WTC11 (cell line): ENCODE results near the gene ZNF407.

ENCODE experiments used
- CTCF ChIP-seq: fragments of 200-600 bp; IDR thresholded peaks from 2 replicates; pipeline ENCODE4 v1.8.0; 2022; ENCODE audit warnings: antibody characterized with exemption
- E2F1 ChIP-seq: sonication (generic); formaldehyde crosslinking; IDR thresholded peaks from 2 replicates; pipeline ENCODE4 v1.8.0; 2022; ENCODE audit warnings: mild to moderate bottlenecking, missing genetic modification reagents
- IRF2 ChIP-seq: sonication (generic); formaldehyde crosslinking; IDR thresholded peaks from 2 replicates; pipeline ENCODE4 v1.8.0; 2022; ENCODE audit warnings: low read depth, missing genetic modification reagents, borderline replicate concordance
- JUN ChIP-seq: sonication (generic); formaldehyde crosslinking; IDR thresholded peaks from 2 replicates; pipeline ENCODE4 v1.8.0; 2023; ENCODE audit warnings: mild to moderate bottlenecking, missing genetic modification reagents
- SP1 ChIP-seq: sonication (generic); formaldehyde crosslinking; conservative IDR thresholded peaks from 2 replicates; pipeline ENCODE4 v1.8.1; 2022; ENCODE audit warnings: missing genetic modification reagents
- ZNF121 ChIP-seq: sonication (generic); formaldehyde crosslinking; IDR thresholded peaks from 2 replicates; pipeline ENCODE4 v1.8.0; 2023; ENCODE audit warnings: missing genetic modification reagents
- ZNF317 ChIP-seq: sonication (generic); formaldehyde crosslinking; IDR thresholded peaks from 2 replicates; pipeline ENCODE4 v1.8.1; 2023; ENCODE audit warnings: low read depth, mild to moderate bottlenecking, moderate library complexity, missing genetic modification reagents, borderline replicate concordance
- ZNF416 ChIP-seq: fragments of 250-450 bp; sonication (Bioruptor Pico); IDR thresholded peaks from 2 replicates; pipeline ENCODE4 v1.9.0; 2021; ENCODE audit warnings: mild to moderate bottlenecking, inconsistent platforms
- TF ChIP-seq, protein P1 (sequence below): sonication (generic); formaldehyde crosslinking; IDR thresholded peaks from 2 replicates; pipeline ENCODE4 v1.8.1; 2022; ENCODE audit warnings: low read depth, mild to moderate bottlenecking, moderate library complexity, missing genetic modification reagents, borderline replicate concordance
- TF ChIP-seq, protein P2 (sequence below): sonication (generic); formaldehyde crosslinking; IDR thresholded peaks from 2 replicates; pipeline ENCODE4 v1.8.1; 2022; ENCODE audit warnings: mild to moderate bottlenecking, moderate library complexity, missing genetic modification reagents

DNA sequence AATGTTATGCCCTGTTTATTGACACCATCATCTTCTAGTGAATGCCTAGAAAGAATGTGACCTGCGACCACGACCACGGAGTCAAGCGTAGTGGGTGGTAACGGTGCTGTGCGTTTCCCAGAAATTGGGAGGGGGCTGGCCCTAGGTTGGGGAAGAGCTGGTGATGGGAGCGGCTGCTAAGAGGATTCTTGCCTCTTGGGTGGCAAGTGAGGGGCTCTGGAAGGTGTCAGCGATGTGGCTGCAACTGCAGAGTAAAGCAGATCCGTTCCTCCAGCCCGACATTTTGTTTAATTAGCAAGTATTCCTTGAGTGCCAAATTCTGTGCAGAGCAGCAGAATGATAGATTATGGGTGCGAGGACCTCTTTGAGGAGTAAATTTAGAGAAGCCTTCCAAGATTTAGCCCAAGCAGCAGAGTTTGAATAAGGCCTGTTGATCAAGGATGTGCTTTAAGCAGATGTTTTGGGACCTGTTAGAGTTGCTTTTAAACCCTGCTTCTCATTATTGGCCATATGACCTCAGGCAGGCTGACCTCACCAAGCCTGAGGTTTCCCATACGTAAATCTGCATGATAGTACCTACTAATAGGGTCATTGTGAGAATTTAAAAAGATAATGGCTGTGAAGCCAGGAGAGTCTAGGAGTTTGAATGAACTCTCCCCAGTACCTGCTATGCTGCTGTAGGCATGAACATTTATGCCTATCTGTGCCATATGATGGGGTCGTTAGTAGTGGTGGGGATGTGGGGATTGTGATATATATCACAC lies 323.6 kb downstream of the ZNF407 start:
- TF ChIP-seq E2F1 (CRISPR knock-in tag) (no peak), CTCF (no peak), JUN (no peak), SP1 (CRISPR knock-in tag) (no peak), ZNF317 (no peak), ZNF416 (CRISPR knock-in tag) (no peak), ZNF121 (CRISPR knock-in tag) (no peak), IRF2 (CRISPR knock-in tag) (no peak)
- TF ChIP-seq, protein P1, sequence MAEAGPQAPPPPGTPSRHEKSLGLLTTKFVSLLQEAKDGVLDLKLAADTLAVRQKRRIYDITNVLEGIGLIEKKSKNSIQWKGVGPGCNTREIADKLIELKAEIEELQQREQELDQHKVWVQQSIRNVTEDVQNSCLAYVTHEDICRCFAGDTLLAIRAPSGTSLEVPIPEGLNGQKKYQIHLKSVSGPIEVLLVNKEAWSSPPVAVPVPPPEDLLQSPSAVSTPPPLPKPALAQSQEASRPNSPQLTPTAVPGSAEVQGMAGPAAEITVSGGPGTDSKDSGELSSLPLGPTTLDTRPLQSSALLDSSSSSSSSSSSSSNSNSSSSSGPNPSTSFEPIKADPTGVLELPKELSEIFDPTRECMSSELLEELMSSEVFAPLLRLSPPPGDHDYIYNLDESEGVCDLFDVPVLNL = no peak
- TF ChIP-seq, protein P2, sequence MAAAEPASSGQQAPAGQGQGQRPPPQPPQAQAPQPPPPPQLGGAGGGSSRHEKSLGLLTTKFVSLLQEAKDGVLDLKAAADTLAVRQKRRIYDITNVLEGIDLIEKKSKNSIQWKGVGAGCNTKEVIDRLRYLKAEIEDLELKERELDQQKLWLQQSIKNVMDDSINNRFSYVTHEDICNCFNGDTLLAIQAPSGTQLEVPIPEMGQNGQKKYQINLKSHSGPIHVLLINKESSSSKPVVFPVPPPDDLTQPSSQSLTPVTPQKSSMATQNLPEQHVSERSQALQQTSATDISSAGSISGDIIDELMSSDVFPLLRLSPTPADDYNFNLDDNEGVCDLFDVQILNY = no peak
